Uterus (tissue), 2 donors: ENCODE data around the gene LIMCH1.

Experiments
- POLR2A ChIP-seq, 2 donors: fragments of 450-650 bp; IDR thresholded peaks; one replicate each; pipeline ENCODE4 v1.6.1; 2016; ENCODE audit warnings: antibody characterized with exemption in 2 of 2, mild to moderate bottlenecking in 1 of 2, moderate library complexity in 1 of 2
- TF ChIP-seq, protein P1 (sequence below), 4 experiments: fragments of 200-600 bp in 2 of 4; fragments of 450-650 bp in 2 of 4; sonication (generic) in 2 of 4; IDR thresholded peaks; one replicate each; pipeline ENCODE4 v1.5.1; 2016 to 2019; ENCODE audit warnings: antibody characterized with exemption in 4 of 4, mild to moderate bottlenecking in 2 of 4, moderate library complexity in 1 of 4

- TF ChIP-seq POLR2A (IDR thresholded peaks at IDR 0.05) = no peak
- TF ChIP-seq, protein P1, sequence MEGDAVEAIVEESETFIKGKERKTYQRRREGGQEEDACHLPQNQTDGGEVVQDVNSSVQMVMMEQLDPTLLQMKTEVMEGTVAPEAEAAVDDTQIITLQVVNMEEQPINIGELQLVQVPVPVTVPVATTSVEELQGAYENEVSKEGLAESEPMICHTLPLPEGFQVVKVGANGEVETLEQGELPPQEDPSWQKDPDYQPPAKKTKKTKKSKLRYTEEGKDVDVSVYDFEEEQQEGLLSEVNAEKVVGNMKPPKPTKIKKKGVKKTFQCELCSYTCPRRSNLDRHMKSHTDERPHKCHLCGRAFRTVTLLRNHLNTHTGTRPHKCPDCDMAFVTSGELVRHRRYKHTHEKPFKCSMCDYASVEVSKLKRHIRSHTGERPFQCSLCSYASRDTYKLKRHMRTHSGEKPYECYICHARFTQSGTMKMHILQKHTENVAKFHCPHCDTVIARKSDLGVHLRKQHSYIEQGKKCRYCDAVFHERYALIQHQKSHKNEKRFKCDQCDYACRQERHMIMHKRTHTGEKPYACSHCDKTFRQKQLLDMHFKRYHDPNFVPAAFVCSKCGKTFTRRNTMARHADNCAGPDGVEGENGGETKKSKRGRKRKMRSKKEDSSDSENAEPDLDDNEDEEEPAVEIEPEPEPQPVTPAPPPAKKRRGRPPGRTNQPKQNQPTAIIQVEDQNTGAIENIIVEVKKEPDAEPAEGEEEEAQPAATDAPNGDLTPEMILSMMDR (IDR thresholded peaks at IDR 0.05) = no peak
Measured at GRCh38 chr4:41628936-41629335, 91.0 kb downstream of the LIMCH1 start.
